ENCODE data around the gene GART. TPM values are rescaled to one million over a fixed set of nuclear protein-coding genes. Genes with fewer than 3 reads are reported as not detected.
"Not testable (repeated sequence)": the region's sequence is repeated elsewhere in the genome, so short reads cannot be mapped to it uniquely, and the experiment has no call there.

GART gene
- total RNA-seq, 1 donor from 2014 or later = 45.3 TPM

- no peak for DNase-seq (ENCODE audit: low spot score)
- intact Hi-C loops (cut with DNase I) = no loop called here
Measured at GRCh38 chr21:33531007-33531406, 10.9 kb downstream of the GART start.

- no peak for DNase-seq (ENCODE audit: low spot score)
- intact Hi-C loops (cut with DNase I) = no loop called here
Measured at GRCh38 chr21:33522953-33523349, 19.0 kb downstream of the GART start.

- intact Hi-C loops (cut with DNase I) = no loop called here
Measured at GRCh38 chr21:33522297-33522952, 19.5 kb downstream of the GART start.

GRCh38 chr21:33518899-33519298 is 23.0 kb downstream of the GART start:
- intact Hi-C loops (cut with DNase I) = no loop called here
- DNase-seq (ENCODE audit: low spot score) = no peak

More at GRCh38 chr21:33522297-33522952, 19.5 kb downstream of the GART start:
- DNase-seq (ENCODE audit: low spot score) = no peak

GRCh38 chr21:33514229-33514628 is 27.7 kb downstream of the GART start:
- no peak for DNase-seq (ENCODE audit: low spot score)
- intact Hi-C loops (cut with DNase I) = no loop called here

- no peak for DNase-seq (ENCODE audit: low spot score)
- intact Hi-C loops (cut with DNase I) = no loop called here
Measured at GRCh38 chr21:33512481-33512880, 29.4 kb downstream of the GART start.

- no peak for DNase-seq (ENCODE audit: low spot score)
- intact Hi-C loops (cut with DNase I) = no loop called here
Measured at GRCh38 chr21:33511639-33512038, 30.3 kb downstream of the GART start.

- intact Hi-C loops (cut with DNase I) = no loop called here
- DNase-seq (ENCODE audit: low spot score) = no peak
Measured at GRCh38 chr21:33510826-33511225, 31.1 kb downstream of the GART start.

GRCh38 chr21:33507003-33507402 is 34.9 kb downstream of the GART start:
- DNase-seq (ENCODE audit: low spot score); intact Hi-C loops (cut with DNase I): not testable (repeated sequence)

- intact Hi-C loops (cut with DNase I) = no loop called here
- no peak for DNase-seq (ENCODE audit: low spot score)
Measured at GRCh38 chr21:33505833-33506232, 36.1 kb downstream of the GART start.

GRCh38 chr21:33496345-33496744 is 45.6 kb downstream of the GART start:
- intact Hi-C loops (cut with DNase I) = no loop called here
- DNase-seq (ENCODE audit: low spot score) = no peak

- intact Hi-C loops (cut with DNase I) = no loop called here
- no peak for DNase-seq (ENCODE audit: low spot score)
Measured at GRCh38 chr21:33495743-33496142, 46.2 kb downstream of the GART start.

- no peak for DNase-seq (ENCODE audit: low spot score)
- intact Hi-C loops (cut with DNase I) = no loop called here
Measured at GRCh38 chr21:33493756-33494155, 48.2 kb downstream of the GART start.

GRCh38 chr21:33492571-33492970 is 49.3 kb downstream of the GART start:
- intact Hi-C loops (cut with DNase I) = no loop called here
- DNase-seq (ENCODE audit: low spot score) = no peak

- peak; percentile 94 for DNase-seq (ENCODE audit: low spot score)
- intact Hi-C loops (cut with DNase I) = no loop called here
Measured at GRCh38 chr21:33491373-33492102, 50.4 kb downstream of the GART start, which contains the start of gene DNAJC28. Gene DNAJC28, minus strand, starts transcription at chr21:33491716. Its CDS starts 2,323 bp downstream, at chr21:33489393.

- DNase-seq (ENCODE audit: low spot score) = no peak
- intact Hi-C loops (cut with DNase I) = no loop called here
Measured at GRCh38 chr21:33490991-33491372, 50.9 kb downstream of the GART start.

- intact Hi-C loops (cut with DNase I) = no loop called here
- no peak for DNase-seq (ENCODE audit: low spot score)
Measured at GRCh38 chr21:33488936-33489335, 53.0 kb downstream of the GART start.

GRCh38 chr21:33487996-33488395 is 53.9 kb downstream of the GART start:
- no peak for DNase-seq (ENCODE audit: low spot score)
- intact Hi-C loops (cut with DNase I) = no loop called here

- DNase-seq (ENCODE audit: low spot score) = no peak
- intact Hi-C loops (cut with DNase I) = no loop called here
Measured at GRCh38 chr21:33481314-33481943, 60.5 kb downstream of the GART start.

- no peak for DNase-seq (ENCODE audit: low spot score)
- intact Hi-C loops (cut with DNase I) = no loop called here
Measured at GRCh38 chr21:33480481-33481103, 61.3 kb downstream of the GART start.
